Right ventricle myocardium inferior (tissue), 1 donor: Measurements from ENCODE around the gene RNGTT. TPM values are rescaled to one million over a fixed set of nuclear protein-coding genes. Genes with fewer than 3 reads are reported as not detected.

Source experiments
- ATAC-seq: fragments of 200-7000 bp; cut with Tn5 transposase; one replicate; pipeline ENCODE4 v1.9.1; 2020; ENCODE audit warnings: mild to moderate bottlenecking, moderate library complexity
- DNase-seq: peaks from one replicate; pipeline ENCODE4 v3.0.0; 2021; ENCODE audit errors: missing footprints
- intact Hi-C: fragments of 100-400 bp; cut with DNase I; formaldehyde crosslinking; loops from one replicate; pipeline ENCODE4 v1.11.0; 2022
- total RNA-seq: library from RNA; stranded (reverse); fragmentation: NEBNext Ultra II Directional; extraction: Animal tissue kit (Norgen Biotek cat#: 25700); gene quantifications from one replicate; pipeline ENCODE4 v1.2.1, GENCODE V29; 2021
- donor health status: DM: no; HTN: yes; CAD: no; lungs with severe emphysema.

RNGTT gene
- total RNA-seq, 1 donor from 2014 or later, result 7.0 TPM

GRCh38 chr6:88877893-88878292 lies 85.5 kb downstream of the RNGTT start:
- ATAC-seq (no peak), DNase-seq (no peak)
- intact Hi-C loops, result no loop called here

GRCh38 chr6:88872962-88873361 lies 90.5 kb downstream of the RNGTT start:
- no peak for DNase-seq
- no peak for ATAC-seq
- intact Hi-C loops, result loop anchor here (1.0 kb wide), 1 partner anchor 944 kb away; no protein-coding TSS in a partner anchor

- DNase-seq, result no peak
- intact Hi-C loops, result no loop called here
- no peak for ATAC-seq
Measured at GRCh38 chr6:88871498-88871897, 91.9 kb downstream of the RNGTT start.

- intact Hi-C loops, result no loop called here
- DNase-seq, result no peak
- no peak for ATAC-seq
Measured at GRCh38 chr6:88870717-88871330, 92.6 kb downstream of the RNGTT start.

GRCh38 chr6:88869263-88870020 lies 94.0 kb downstream of the RNGTT start:
- DNase-seq (no peak), ATAC-seq (no peak)
- intact Hi-C loops, result no loop called here

- intact Hi-C loops, result no loop called here
- DNase-seq (no peak), ATAC-seq (no peak)
Measured at GRCh38 chr6:88867841-88868731, 95.3 kb downstream of the RNGTT start.

GRCh38 chr6:88866856-88867255 lies 96.6 kb downstream of the RNGTT start:
- no peak for ATAC-seq
- intact Hi-C loops, result no loop called here
- no peak for DNase-seq

- intact Hi-C loops, result no loop called here
- ATAC-seq, result no peak
- no peak for DNase-seq
Measured at GRCh38 chr6:88865275-88865674, 98.1 kb downstream of the RNGTT start.

- DNase-seq (no peak), ATAC-seq (no peak)
- intact Hi-C loops, result no loop called here
Measured at GRCh38 chr6:88864359-88865054, 98.9 kb downstream of the RNGTT start.

- ATAC-seq, result peak; percentile 82
- intact Hi-C loops, result no loop called here
- DNase-seq, result no peak
Measured at GRCh38 chr6:88860310-88860709, 103.1 kb downstream of the RNGTT start.

GRCh38 chr6:88858455-88858854 lies 105.0 kb downstream of the RNGTT start:
- DNase-seq (no peak), ATAC-seq (no peak)
- intact Hi-C loops, result no loop called here

- DNase-seq, result no peak
- intact Hi-C loops, result no loop called here
Measured at GRCh38 chr6:88856566-88856965, 106.9 kb downstream of the RNGTT start.

GRCh38 chr6:88855541-88856147 lies 107.8 kb downstream of the RNGTT start:
- DNase-seq, result no peak
- no peak for ATAC-seq
- intact Hi-C loops, result no loop called here

More at GRCh38 chr6:88856566-88856965, 106.9 kb downstream of the RNGTT start:
- no peak for ATAC-seq

GRCh38 chr6:88852775-88853174 lies 110.6 kb downstream of the RNGTT start:
- DNase-seq (no peak), ATAC-seq (no peak)
- intact Hi-C loops, result no loop called here

GRCh38 chr6:88852000-88852399 lies 111.4 kb downstream of the RNGTT start:
- DNase-seq, result no peak
- ATAC-seq, result no peak
- intact Hi-C loops, result no loop called here

GRCh38 chr6:88848870-88849269 lies 114.5 kb downstream of the RNGTT start:
- intact Hi-C loops, result no loop called here
- no peak for ATAC-seq

GRCh38 chr6:88843040-88843439 lies 120.4 kb downstream of the RNGTT start:
- intact Hi-C loops, result no loop called here
- DNase-seq (no peak), ATAC-seq (peak; percentile 37)

More at GRCh38 chr6:88848870-88849269, 114.5 kb downstream of the RNGTT start:
- no peak for DNase-seq

GRCh38 chr6:88842320-88842719 lies 121.1 kb downstream of the RNGTT start:
- intact Hi-C loops, result no loop called here
- DNase-seq (no peak), ATAC-seq (no peak)
